ENCODE data around the gene QRICH1.
A peak's percentile ranks its signal among the peaks of the same experiment; 100 is the strongest.

The QRICH1 gene, protein sequence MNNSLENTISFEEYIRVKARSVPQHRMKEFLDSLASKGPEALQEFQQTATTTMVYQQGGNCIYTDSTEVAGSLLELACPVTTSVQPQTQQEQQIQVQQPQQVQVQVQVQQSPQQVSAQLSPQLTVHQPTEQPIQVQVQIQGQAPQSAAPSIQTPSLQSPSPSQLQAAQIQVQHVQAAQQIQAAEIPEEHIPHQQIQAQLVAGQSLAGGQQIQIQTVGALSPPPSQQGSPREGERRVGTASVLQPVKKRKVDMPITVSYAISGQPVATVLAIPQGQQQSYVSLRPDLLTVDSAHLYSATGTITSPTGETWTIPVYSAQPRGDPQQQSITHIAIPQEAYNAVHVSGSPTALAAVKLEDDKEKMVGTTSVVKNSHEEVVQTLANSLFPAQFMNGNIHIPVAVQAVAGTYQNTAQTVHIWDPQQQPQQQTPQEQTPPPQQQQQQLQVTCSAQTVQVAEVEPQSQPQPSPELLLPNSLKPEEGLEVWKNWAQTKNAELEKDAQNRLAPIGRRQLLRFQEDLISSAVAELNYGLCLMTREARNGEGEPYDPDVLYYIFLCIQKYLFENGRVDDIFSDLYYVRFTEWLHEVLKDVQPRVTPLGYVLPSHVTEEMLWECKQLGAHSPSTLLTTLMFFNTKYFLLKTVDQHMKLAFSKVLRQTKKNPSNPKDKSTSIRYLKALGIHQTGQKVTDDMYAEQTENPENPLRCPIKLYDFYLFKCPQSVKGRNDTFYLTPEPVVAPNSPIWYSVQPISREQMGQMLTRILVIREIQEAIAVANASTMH

DNA sequence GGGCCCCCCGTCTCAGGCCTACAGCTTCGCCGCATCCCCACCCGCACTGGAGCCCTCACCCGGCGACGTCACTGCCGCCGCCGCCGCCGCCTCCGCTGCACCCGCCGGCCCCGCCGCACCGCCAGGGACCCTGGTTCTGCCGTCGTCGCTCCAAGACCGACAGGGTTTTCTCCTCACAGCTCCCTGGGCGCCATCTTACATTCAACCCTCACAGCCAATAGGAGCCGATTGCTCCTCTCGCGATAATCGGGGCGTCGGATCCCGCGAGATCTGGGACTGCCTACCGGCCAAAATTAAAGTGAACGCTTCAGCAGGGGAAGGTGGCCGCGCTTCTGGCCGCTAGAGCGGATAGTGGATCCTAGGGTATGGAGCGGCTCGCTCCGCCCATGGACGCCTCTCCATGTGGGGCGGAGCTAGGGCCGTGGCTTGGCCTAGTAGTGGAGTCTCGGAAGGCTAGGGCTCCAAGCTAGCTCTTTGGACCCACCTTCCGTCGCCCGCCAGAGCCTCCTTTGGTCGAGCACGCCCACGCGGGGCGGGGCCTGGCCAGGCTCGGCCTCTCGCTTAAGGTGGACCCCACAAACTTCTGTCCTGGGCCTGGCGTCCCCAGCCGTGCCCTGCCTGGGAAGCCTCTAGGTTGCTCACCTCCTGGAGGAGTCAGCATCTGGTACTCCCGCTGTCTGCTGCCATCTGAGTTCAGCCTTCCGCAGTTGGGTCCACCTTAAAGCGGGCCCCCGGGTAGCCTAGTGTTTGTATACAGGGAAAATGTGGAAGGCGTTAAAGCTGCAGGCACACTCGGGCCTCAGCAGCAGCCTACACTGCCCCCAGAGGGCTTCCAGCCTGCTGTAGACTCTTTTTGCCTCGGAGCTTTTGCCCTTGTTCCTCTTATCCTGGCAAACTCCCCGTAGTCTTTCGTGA, at the start of gene QRICH1:
Gene QRICH1 (minus strand): TSS at position 219 of the 915 bp plus-strand sequence. CDS start 17,054 bp downstream, outside the sequence.
- peak; percentile 91 for DNase-seq

DNA sequence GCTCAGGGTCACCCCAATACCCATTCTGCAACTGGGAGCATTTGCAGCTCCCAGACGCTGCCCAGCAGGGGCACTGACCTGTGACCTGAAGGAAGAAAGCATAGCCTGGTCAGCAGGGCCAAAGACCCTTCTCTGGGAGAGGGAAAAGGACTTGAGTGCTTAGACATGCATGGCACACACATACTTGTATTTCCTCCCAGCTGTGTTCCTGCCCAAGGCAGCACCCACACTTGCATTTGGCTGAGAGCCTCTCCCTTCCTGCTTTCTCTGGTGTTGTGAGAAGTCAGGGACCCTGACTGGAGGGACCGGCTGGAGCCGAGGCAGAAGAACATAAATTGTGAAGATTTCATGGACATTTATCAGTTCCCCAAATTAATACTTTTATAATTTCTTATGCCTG, 46.2 kb upstream of the QRICH1 start:
- DNase-seq: no peak

DNA sequence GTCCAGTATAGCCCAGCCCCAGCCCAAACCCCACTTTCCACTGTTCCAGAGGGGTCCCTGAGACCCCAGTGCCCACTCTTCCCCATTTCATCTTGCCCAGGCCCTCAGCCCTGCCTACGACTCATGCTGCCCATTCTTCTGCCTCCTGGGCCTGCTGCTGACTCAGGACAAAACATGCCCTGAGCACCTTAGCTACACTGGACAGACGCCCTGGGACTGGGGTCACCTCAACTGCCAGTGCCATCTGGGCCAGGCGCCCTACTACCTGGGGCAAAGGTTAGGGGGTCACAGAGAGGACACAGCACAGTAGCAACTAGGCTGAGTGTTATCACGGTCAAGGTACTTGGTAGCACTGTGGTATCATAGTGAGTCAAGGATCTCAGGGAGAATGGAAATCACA, 41.6 kb upstream of the QRICH1 start:
- no peak for DNase-seq

GRCh38 chr3:49134471-49135265, 40.8 kb upstream of the QRICH1 start:
- no peak for DNase-seq

DNA sequence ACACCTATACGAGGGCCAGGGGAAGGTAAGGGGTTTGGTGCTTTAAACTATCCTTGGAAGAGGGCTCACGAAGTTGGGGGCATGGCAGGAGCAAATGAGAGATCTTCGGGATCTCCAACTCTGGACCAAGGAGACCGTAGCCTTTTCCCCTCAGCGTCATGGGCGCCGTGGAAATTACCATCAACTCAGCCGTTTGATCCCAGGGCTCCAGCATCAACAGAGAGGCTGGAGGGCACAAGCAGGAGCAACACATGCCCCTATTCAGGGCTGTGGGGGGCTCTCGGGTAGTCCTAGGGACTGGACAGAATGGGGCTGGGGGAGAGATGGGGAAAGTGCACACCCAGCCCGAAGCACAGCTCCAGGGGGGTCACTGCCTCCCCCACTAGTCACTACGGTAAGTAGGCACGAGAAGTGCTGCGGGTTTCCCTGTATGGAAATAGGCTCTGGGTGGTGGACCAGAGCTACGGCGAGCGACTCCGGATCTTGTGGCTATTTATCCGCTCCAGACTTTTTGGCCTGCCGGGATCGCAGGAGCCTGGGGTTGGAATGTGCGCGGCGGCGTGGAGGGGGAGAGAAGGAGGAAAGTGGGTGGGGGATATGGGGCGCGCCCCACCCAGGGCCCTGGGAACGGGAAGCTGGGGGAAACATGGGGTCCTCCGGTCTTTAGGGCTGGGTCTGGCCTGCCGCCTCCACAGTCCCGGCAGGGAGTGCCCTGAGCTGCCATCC, 39.5 kb upstream of the QRICH1 start:
- no peak for DNase-seq

- DNase-seq: no peak
These were observed 38.8 kb upstream of the QRICH1 start, which contains the start of gene LAMB2 for GRCh38 chr3:49132437-49133225. LAMB2 (minus strand) TSS chr3:49133050; CDS start chr3:49132867, 183 bp downstream.

GRCh38 chr3:49132073-49132436, 38.2 kb upstream of the QRICH1 start:
- no peak for DNase-seq

DNA sequence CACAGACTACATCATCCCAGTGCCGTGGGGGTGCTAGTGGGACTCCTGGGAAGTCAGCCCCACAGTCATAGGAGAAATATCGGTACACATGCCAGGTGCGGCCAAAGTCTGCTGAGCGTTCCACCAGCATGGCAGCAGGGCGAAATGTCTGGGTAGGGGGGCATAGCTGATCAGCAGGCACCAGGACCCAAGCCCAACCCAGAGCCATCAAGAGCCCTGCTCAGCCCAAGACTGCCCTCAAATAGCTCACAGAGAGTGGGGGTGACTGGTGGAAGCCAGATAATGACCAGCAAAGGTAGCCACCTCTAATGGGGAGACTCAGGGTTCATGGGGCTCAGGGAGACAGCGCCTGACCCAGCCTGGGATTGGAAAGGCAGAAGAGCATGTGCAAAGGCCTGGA, 37.7 kb upstream of the QRICH1 start:
- no peak for DNase-seq

GRCh38 chr3:49131040-49131439, 37.2 kb upstream of the QRICH1 start:
- DNase-seq: no peak

DNA sequence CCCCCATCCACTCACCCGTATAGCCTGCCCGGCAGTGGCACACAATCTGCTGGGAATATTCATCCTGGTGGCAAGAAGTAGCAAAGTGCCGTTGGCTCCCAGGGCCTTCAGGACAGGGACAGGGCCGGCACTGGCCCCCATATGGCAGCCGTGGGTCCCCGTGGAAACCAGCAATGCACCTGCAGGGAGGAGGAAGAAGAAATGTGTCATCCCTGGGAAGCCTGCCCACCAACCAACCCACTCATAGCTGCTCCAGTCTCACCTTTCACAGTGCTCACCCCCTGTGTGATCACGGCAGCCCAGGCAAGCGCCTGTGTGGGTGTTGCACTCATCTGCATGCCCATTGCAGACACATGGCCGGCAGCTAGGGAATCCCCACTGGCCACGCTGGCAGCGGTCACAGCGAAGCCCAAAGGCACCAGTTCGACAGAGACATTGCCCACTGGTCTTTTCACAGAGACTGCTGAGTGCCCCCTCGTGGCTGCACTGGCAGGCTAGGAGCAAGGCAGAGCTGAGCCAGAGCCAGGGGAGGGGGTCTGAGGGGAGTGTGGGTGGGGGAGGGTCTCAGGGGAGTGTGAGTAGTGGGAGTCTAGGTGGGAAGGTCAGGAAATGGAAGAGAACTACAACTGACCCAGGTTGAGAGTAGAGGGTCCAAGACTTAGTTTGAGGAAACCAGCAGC, 31.3 kb upstream of the QRICH1 start:
- no peak for DNase-seq

DNA sequence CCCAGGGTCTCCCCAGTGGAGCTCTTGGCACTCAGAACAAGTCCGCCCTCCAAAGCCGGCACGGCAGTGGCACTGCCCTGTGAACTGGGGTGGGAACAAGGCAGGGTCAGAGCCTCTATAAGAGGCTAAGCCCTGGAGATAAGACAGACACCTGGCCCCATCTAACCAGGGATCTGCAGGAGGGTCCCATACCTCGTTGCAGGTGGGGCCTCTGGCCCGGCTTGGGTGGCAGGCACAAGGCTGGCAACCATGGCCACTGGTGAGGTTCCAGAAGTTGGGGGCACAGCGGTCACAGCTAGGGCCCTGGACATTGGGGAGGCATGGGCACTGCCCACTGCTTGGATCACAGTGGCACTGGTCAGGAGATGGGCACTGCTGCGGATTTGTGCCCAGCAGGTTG, 30.3 kb upstream of the QRICH1 start:
- no peak for DNase-seq

DNA sequence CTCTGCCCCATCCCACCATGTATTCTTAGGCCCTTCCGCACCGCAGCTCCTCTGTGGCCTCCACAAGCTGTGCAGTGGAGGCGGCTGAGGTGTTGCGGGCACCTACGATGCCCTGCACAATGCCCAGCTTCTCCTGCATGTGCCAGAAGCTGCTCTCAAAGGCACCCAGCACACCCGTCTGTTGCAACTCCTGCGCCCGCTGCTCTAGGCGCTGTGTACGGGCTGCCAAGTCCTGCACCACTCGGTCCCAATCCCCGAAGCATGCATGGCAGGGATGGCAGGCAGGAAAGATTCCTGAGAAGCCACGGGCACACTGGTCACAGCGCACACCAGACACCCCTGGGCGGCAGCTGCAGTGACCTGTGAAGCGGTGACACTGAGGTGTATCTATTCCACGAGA, 29.8 kb upstream of the QRICH1 start:
- DNase-seq: no peak

GRCh38 chr3:49122886-49123545, 29.1 kb upstream of the QRICH1 start:
- no peak for DNase-seq

GRCh38 chr3:49122451-49122850, 28.6 kb upstream of the QRICH1 start:
- DNase-seq: no peak

- no peak for DNase-seq
These were observed 28.2 kb upstream of the QRICH1 start for GRCh38 chr3:49122022-49122421.

DNA sequence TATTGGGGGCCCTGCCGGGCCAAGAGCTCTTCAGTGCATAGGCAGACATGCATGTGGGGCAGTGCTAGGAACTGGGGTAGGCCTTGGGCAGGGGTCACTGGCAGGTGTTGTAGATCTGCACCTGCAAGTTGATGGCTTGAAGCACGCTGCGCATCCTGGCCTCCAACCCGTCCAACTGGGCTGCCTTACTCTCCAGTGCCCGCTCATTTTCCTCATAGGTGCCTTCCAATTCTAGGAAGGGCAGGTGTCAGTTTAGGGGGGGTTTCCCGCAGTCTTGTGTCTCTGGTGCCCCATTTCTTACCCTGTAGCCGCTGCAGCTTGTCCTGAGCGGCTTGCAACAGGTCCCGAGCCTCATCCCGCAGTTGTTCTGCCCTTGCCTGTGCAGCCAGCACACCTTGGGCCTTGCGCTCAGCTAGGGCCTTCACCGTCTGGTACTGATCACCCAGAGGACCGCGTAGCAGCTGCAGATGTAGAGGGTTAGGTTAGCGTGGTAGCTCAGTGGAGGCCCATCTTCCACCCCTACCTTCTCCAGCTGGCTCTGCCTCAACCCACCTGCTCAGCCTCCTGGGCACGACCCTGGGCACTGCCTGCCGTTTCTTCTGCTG, 27.4 kb upstream of the QRICH1 start:
- no peak for DNase-seq

DNA sequence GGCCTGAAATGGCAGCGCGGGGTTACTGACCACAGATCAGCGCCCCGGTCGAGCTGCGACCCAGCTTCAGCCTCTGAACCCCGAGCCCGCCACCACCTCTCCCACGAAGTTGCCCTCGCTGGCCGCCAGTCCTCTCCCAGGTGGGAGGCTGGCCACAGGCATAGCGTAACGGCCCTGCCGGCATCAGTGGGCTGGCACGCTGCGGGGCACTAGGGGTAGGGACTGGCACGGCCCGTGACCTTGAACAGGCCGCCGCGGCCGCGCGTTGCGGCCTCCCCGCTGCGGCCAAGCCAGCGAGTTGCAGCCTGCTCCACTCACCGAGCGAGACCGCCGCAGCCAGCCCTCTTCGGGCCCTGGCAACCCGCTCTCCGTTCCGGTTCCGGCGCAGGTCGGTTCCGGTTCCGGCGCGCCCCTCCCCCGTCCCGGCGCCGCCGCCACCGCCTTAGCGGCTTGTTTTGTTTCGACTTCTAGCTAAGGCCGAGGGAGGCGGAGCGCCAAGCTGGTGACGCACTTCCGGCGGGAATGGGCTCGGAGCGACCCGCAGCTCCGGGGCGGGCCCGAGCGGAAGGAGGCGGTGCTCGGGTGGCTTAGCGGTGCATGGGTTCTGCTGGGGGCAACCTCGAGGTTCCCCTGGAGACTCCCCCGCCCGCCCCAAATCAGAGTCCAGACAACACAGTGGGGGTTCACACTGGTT, 26.7 kb upstream of the QRICH1 start, which contains the start of gene USP19:
Gene USP19 (minus strand): TSS at position 386 of the 694 bp plus-strand sequence. CDS start 1,678 bp downstream, outside the sequence.
- peak; percentile 62 for DNase-seq

- no peak for DNase-seq
These were observed 26.2 kb upstream of the QRICH1 start for GRCh38 chr3:49120096-49120437.
